H1 (cell line): Measurements from ENCODE around the gene SNX25. TPM values are rescaled to one million over a fixed set of nuclear protein-coding genes. Genes with fewer than 3 reads are reported as not detected.
A peak's percentile ranks its signal among the peaks of the same experiment; 100 is the strongest.

Source experiments
- ASH2L ChIP-seq: fragments of 200-600, 300-600 bp; sonication (generic); IDR thresholded peaks from one replicate; pipeline ENCODE4 v1.7.1; 2017; ENCODE audit warnings: low read length
- ATF3 ChIP-seq: IDR thresholded peaks from 2 replicates; pipeline ENCODE4 v1.6.1; 2011; ENCODE audit warnings: low read depth, mild to moderate bottlenecking, low read length; ENCODE audit not compliant: insufficient read depth
- CHD1 ChIP-seq: IDR thresholded peaks from 2 replicates; pipeline ENCODE4 v1.6.1; 2012; ENCODE audit warnings: low read depth, low read length, improper control_type of control experiment
- CHD7 ChIP-seq: fragments of 300-600 bp; sonication (generic); IDR thresholded peaks from 2 replicates; pipeline ENCODE4 v1.7.1; 2012; ENCODE audit warnings: low read length, moderate library complexity, mild to moderate bottlenecking, inconsistent platforms; ENCODE audit not compliant: insufficient replicate concordance
- CREB1 ChIP-seq: IDR thresholded peaks from 2 replicates; pipeline ENCODE4 v1.6.1; 2012; ENCODE audit warnings: inconsistent platforms
- GTF2F1 ChIP-seq: IDR thresholded peaks from 2 replicates; pipeline ENCODE4 v1.6.1; 2012; ENCODE audit warnings: low read depth, low read length, improper control_type of control experiment, borderline replicate concordance
- HDAC2 ChIP-seq, 2 experiments: fragments of 300-600 bp in 1 of 2; sonication (generic) in 1 of 2; IDR thresholded peaks; 2 replicates each; pipeline ENCODE4 v1.6.1; 2011 to 2012; ENCODE audit warnings: low read depth in 2 of 2, low read length in 2 of 2, mild to moderate bottlenecking in 2 of 2, moderate library complexity in 2 of 2, borderline replicate concordance in 1 of 2, inconsistent platforms in 1 of 2
- YY1 ChIP-seq: IDR thresholded peaks from 2 replicates; pipeline ENCODE4 v1.6.1; 2011; ENCODE audit warnings: low read depth, mild to moderate bottlenecking, low read length
- ZNF274 ChIP-seq: IDR thresholded peaks from 2 replicates; pipeline ENCODE4 v1.7.0; 2012; ENCODE audit warnings: low read length, borderline replicate concordance; ENCODE audit errors: extremely low read depth
- polyA plus RNA-seq, 7 experiments: library from polyadenylated mRNA; depleted of rRNA in 3 of 7; stranded (reverse) in 5 of 7; unstranded in 2 of 7; fragments of >200 nt in 5 of 7; fragments of 200-250 nt in 2 of 7; gene quantifications; 1 replicate in 5 of 7; 2 replicates in 1 of 7; 4 replicates in 1 of 7; pipeline versions ENCODE4 v1.2.1 to v1.2.3, GENCODE V29; 2011 to 2013; ENCODE audit warnings: missing spikeins in 2 of 7, mixed read lengths in 2 of 7
- total RNA-seq: library from RNA; stranded (reverse); fragmentation: NEBNext Ultra II Directional; extraction: Animal tissue kit (Norgen Biotek cat#: 25700); gene quantifications from 2 replicates; pipeline ENCODE4 v1.2.1, GENCODE V29; 2021

The SNX25 gene
- total and polyA plus RNA-seq, 2 of the 8 experiments (the other 6 are each of a cell fraction or from before 2014, with no cell fraction given), result 5.4 to 19.9 TPM

DNA sequence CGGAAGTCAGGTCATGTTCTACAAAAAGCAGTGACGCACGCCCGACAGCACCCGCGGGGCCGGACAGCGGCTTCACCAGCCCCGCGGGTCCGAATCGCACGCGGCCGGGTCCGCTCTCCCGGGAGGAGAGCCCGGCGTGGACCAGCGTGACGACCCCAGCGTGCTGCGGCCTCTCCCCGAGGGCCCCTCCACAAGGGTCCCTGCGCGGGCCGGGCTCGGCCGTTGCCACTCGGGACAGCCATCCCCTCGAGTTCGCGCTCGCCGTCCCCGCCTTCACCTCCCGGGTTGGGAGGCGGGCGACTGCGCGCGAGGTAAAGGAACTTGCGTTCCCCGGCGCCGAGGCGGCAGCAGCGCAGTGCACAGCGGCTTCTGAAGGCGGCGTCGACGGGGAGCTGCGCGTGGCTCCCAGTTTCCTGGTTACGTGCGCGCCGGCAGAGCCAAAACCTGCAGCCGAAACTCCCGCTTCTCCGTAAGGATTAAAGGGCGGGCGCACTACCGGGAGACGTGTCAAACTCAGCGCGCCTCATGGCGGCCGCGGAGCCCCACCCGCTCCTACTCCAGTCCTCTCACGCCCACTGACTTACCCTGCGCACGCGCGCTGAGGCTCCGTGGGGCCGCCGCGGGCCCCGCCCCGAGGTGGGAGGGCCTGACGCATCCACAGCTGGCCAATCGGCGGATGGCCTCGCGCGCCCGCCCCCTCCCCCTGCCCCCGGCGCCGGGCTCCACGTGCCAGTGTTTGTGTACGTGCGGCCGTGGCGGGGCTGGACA, 186.7 kb downstream of the SNX25 start (continued):
- TF ChIP-seq CHD7, result no peak
- no peak for TF ChIP-seq ATF3
- no peak for TF ChIP-seq CHD1
- no peak for TF ChIP-seq ZNF274
- TF ChIP-seq CREB1, result peak; percentile 93
- TF ChIP-seq ASH2L, result peak; percentile 45
- TF ChIP-seq YY1, result peak; percentile 94
- peak in 1 of 2 experiments; percentile 85; a peak in 3 of 4 replicates for TF ChIP-seq HDAC2 (IDR thresholded peaks at IDR 0.05; ENCODE audit: borderline replicate concordance in 1 of 2, low read depth in 2 of 2, low read length in 2 of 2)
- no peak; the same call in 1 of the 2 replicates for TF ChIP-seq GTF2F1
